ENCODE data around the gene CLCN3. TPM values are rescaled to one million over a fixed set of nuclear protein-coding genes. Genes with fewer than 3 reads are reported as not detected.

CLCN3 gene
- total and polyA plus RNA-seq, 2 of the 4 experiments (the other 2 are of a cell fraction): 13.0 to 22.8 TPM

DNA sequence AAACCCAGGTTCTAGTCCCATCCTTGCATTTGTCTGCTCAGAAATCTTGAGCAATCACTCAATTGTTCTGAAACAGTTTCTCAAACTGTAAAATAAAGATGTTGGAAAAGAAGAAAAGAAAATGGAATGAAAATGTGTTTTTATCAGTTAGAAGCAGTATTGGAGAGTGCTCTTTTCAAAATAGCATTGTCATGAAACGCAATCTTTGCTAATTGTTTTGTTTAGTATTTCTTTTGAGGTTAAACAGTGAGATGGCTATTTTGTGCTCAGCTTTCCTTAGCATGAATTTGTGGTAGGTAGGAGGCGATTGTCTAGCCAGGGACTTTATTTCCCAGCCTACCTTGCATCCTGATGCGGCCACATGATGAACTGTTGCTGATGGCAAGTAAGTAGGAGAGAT lies 148.0 kb downstream of the CLCN3 start:
- H3K9me1 ChIP-seq (ENCODE audit: insufficient read depth, low read length): no peaks in the 10 kb centered on the region
- H3K4me1 ChIP-seq (ENCODE audit: control insufficient read depth, insufficient read depth, low read length): no peaks in the 10 kb centered on the region; the same call in 1 of the 2 replicates
- H3K4me3 ChIP-seq (ENCODE audit: insufficient read depth, low read depth, low read length): no peak overlapping the region
- H2BK5ac ChIP-seq (ENCODE audit: low read depth, low read length, poor library complexity, severe bottlenecking): no peak overlapping the region
- H2BK120ac ChIP-seq (ENCODE audit: low read depth, low read length): no peak overlapping the region
- no TSS peak for BruUV-seq (replicated peaks)
- H2BK20ac ChIP-seq (ENCODE audit: low read depth, low read length): no peak overlapping the region
- CTCF ChIA-PET: no interaction called here
- H3K36me3 ChIP-seq (ENCODE audit: control insufficient read depth, insufficient read depth, low read length): no peaks in the 10 kb centered on the region
- H3K23ac ChIP-seq (ENCODE audit: low read depth, low read length): no peak overlapping the region
- no peak overlapping the region for H4K8ac ChIP-seq (ENCODE audit: low read depth in 2 of 2, low read length in 2 of 2)
- no peak overlapping the region for H2AK9ac ChIP-seq (replicated peaks; ENCODE audit: low read depth, low read length, poor library complexity)
- dilution Hi-C loops (cut with HindIII; ENCODE audit: low sequenced_read_pairs, unreplicated experiment): no loop called here
- no peak overlapping the region for H4K91ac ChIP-seq (ENCODE audit: insufficient read depth, low read depth, low read length)
- H2AK5ac ChIP-seq (ENCODE audit: low read depth, low read length): no peak overlapping the region
- no peak for DNase-seq
- H3K79me1 ChIP-seq (ENCODE audit: low read depth in 1 of 2, low read length in 2 of 2): no peaks in the 10 kb centered on the region
- in situ Hi-C loops (cut with MboI; ENCODE audit: low sequenced_read_pairs): no loop called here
- H2AFZ ChIP-seq (replicated peaks; ENCODE audit: low read length, poor library complexity): no peak overlapping the region
- intact Hi-C loops (cut with micrococcal nuclease): no loop called here
- no peak overlapping the region for H3K4me2 ChIP-seq (ENCODE audit: low read depth, low read length)
- H3K14ac ChIP-seq (replicated peaks; ENCODE audit: low read depth, low read length): no peak overlapping the region
- TF ChIP-seq MXI1 (IDR thresholded peaks at IDR 0.05; ENCODE audit: borderline replicate concordance, low read depth, low read length) (no peak), RAD21 (IDR thresholded peaks at IDR 0.05; ENCODE audit: low read length) (no peak), POLR2A (IDR thresholded peaks at IDR 0.05; ENCODE audit: low read depth, low read length) (no peak), MAFK (IDR thresholded peaks at IDR 0.05; ENCODE audit: low read depth, low read length) (no peak), CEBPB (IDR thresholded peaks at IDR 0.05; ENCODE audit: low read depth, low read length) (no peak), SMC3 (IDR thresholded peaks at IDR 0.05; ENCODE audit: low read depth, low read length) (no peak), RFX5 (IDR thresholded peaks at IDR 0.05; ENCODE audit: low read depth, low read length) (no peak), MAZ (IDR thresholded peaks at IDR 0.05; ENCODE audit: borderline replicate concordance, low read depth, low read length) (no peak), CHD1 (IDR thresholded peaks at IDR 0.05; ENCODE audit: low read depth, low read length) (no peak), FOS (IDR thresholded peaks at IDR 0.05; ENCODE audit: low read depth, low read length) (no peak), BHLHE40 (IDR thresholded peaks at IDR 0.05; ENCODE audit: low read depth, low read length) (no peak)
- TF ChIP-seq, protein P1, sequence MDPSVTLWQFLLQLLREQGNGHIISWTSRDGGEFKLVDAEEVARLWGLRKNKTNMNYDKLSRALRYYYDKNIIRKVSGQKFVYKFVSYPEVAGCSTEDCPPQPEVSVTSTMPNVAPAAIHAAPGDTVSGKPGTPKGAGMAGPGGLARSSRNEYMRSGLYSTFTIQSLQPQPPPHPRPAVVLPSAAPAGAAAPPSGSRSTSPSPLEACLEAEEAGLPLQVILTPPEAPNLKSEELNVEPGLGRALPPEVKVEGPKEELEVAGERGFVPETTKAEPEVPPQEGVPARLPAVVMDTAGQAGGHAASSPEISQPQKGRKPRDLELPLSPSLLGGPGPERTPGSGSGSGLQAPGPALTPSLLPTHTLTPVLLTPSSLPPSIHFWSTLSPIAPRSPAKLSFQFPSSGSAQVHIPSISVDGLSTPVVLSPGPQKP (IDR thresholded peaks at IDR 0.05; ENCODE audit: borderline replicate concordance, low read depth, low read length): no peak
- TF ChIP-seq, protein P2, sequence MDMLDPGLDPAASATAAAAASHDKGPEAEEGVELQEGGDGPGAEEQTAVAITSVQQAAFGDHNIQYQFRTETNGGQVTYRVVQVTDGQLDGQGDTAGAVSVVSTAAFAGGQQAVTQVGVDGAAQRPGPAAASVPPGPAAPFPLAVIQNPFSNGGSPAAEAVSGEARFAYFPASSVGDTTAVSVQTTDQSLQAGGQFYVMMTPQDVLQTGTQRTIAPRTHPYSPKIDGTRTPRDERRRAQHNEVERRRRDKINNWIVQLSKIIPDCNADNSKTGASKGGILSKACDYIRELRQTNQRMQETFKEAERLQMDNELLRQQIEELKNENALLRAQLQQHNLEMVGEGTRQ (IDR thresholded peaks at IDR 0.05; ENCODE audit: low read depth, low read length): no peak
- no peak for ATAC-seq (ENCODE audit: low read depth)
- H3K4ac ChIP-seq (ENCODE audit: low read depth, low read length): no peak overlapping the region
- no peak overlapping the region for H2BK15ac ChIP-seq (ENCODE audit: low read depth, low read length)
- H4K20me1 ChIP-seq (ENCODE audit: insufficient read depth, low read length): no peaks in the 10 kb centered on the region
- no peak overlapping the region for H3K18ac ChIP-seq (ENCODE audit: low read depth, low read length)
- H3K56ac ChIP-seq (ENCODE audit: extremely low read depth, insufficient read depth, low read length): no peak overlapping the region
- H3K27ac ChIP-seq (ENCODE audit: insufficient read depth, low read length): no peak overlapping the region
- 40% methylated on average over 1 of the region's 3 CpGs; no CpG with 5 or more reads in 1 of the 2 experiments for WGBS, 2 experiments (ENCODE audit: extremely low coverage in 2 of 2, insufficient read length in 1 of 2)
- peaks cover 10% of the 10 kb centered on the region for H3K27me3 ChIP-seq (ENCODE audit: control insufficient read depth, insufficient read depth, low read length)
- H3K9ac ChIP-seq (ENCODE audit: low read depth, low read length): no peak overlapping the region
- POLR2A ChIA-PET (ENCODE audit: unreplicated experiment): no interaction called here
- no peak overlapping the region for H4K5ac ChIP-seq (ENCODE audit: low read depth, low read length)
- H3K9me3 ChIP-seq (ENCODE audit: control insufficient read depth, insufficient read depth, low read length): no peaks in the 10 kb centered on the region
